Measurements from ENCODE around the gene PTPRG.
"Not testable (repeated sequence)": the region's sequence is repeated elsewhere in the genome, so short reads cannot be mapped to it uniquely, and the experiment has no call there.

Gene PTPRG

DNA sequence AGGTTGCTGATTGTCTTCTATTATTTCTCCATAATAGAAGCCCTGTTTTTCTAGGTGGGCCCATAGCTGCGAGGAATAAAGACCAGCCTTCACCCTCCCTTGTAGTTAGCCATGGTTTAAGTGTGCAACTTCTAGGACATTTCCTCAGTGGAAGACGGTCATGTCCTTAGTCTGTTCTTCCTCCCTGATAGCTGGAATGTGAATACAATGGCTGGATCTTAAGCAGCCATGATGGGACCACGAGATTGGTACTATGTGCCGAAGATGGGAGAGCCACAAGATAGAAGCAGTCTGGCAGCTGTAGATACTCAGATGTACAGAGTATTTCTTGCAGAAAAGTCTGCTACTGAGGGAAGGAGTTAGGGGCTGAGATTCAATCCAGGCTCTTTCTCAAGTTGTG lies 152.9 kb downstream of the PTPRG start:
- H3K27me3 ChIP-seq (ENCODE audit: insufficient read depth, poor library complexity, severe bottlenecking): no peaks in the 10 kb centered on the region
- ATAC-seq (ENCODE audit: low read depth): no peak
- no peak overlapping the region for H3K4me3 ChIP-seq (ENCODE audit: severe bottlenecking)
- TF ChIP-seq, protein P1, sequence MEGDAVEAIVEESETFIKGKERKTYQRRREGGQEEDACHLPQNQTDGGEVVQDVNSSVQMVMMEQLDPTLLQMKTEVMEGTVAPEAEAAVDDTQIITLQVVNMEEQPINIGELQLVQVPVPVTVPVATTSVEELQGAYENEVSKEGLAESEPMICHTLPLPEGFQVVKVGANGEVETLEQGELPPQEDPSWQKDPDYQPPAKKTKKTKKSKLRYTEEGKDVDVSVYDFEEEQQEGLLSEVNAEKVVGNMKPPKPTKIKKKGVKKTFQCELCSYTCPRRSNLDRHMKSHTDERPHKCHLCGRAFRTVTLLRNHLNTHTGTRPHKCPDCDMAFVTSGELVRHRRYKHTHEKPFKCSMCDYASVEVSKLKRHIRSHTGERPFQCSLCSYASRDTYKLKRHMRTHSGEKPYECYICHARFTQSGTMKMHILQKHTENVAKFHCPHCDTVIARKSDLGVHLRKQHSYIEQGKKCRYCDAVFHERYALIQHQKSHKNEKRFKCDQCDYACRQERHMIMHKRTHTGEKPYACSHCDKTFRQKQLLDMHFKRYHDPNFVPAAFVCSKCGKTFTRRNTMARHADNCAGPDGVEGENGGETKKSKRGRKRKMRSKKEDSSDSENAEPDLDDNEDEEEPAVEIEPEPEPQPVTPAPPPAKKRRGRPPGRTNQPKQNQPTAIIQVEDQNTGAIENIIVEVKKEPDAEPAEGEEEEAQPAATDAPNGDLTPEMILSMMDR (IDR thresholded peaks at IDR 0.05; ENCODE audit: poor library complexity, severe bottlenecking): no peak
- H3K36me3 ChIP-seq (ENCODE audit: low read depth): no peaks in the 10 kb centered on the region
- DNase-seq (ENCODE audit: low spot score): no peak
- peaks cover 5% of the 10 kb centered on the region for H3K4me1 ChIP-seq (ENCODE audit: insufficient read depth, poor library complexity, severe bottlenecking)
- no peaks in the 10 kb centered on the region for H3K9me3 ChIP-seq (ENCODE audit: severe bottlenecking)
- H3K27ac ChIP-seq (ENCODE audit: poor library complexity, severe bottlenecking): no peak overlapping the region

DNA sequence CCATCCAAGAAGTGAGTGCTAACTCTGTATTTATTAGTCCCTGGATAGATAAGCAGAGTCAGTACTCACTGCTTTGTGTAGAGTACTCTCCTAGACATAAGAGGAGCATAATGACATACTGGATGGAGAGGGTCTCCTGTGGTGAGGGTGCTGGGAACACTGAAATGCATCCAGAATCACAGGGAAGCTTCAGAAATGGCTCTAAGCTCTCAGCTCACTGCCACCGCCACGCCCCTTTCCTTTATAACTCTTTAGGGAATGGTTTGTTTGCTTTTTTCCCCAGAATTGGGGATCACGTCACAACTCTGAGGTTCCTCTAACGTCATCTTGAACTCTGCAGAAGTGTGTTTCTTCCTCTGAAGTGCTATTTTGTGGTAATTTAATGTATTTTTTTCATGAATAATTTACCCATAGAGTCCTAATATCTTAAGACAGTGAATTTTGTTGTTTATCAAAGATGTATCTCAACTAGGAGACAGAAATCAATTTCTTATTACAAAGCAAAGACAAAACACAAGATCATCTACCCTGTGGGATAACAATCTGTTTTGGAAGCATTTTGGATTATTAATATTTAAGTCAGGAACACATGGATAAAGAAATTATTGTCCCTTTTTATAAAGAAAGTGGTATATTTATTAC lies 154.6 kb downstream of the PTPRG start:
- H3K36me3 ChIP-seq (ENCODE audit: low read depth): no peaks in the 10 kb centered on the region
- H3K27me3 ChIP-seq (ENCODE audit: insufficient read depth, poor library complexity, severe bottlenecking): no peaks in the 10 kb centered on the region
- ATAC-seq (ENCODE audit: low read depth) (no peak), DNase-seq (ENCODE audit: low spot score) (no peak)
- H3K27ac ChIP-seq (ENCODE audit: poor library complexity, severe bottlenecking): no peak overlapping the region
- TF ChIP-seq, protein P1 (IDR thresholded peaks at IDR 0.05; ENCODE audit: poor library complexity, severe bottlenecking): no peak
- no peaks in the 10 kb centered on the region for H3K9me3 ChIP-seq (ENCODE audit: severe bottlenecking)
- H3K4me1 ChIP-seq (ENCODE audit: insufficient read depth, poor library complexity, severe bottlenecking): peaks cover 5% of the 10 kb centered on the region
- no peak overlapping the region for H3K4me3 ChIP-seq (ENCODE audit: severe bottlenecking)

DNA sequence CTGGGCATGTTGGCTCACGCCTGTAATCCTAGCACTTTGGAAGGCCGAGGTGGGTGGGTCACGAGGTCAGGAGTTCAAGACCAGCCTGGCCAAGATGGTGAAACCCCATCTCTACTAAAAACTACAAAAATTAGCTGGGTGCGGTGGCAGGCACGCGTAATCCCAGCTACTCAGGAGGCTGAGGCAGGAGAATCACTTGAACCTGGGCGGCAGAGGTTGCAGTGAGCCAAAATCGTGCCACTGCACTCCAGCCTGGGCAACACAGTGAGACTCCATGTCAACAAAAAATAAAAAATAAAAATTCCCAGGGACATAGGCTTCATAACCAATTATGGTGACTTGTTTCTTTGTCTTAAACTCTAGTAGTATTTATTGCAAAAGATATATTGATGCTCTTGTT lies 155.3 kb downstream of the PTPRG start:
- H3K36me3 ChIP-seq (ENCODE audit: low read depth); H3K4me3 ChIP-seq (ENCODE audit: severe bottlenecking); ATAC-seq (ENCODE audit: low read depth); H3K27ac ChIP-seq (ENCODE audit: poor library complexity, severe bottlenecking); DNase-seq (ENCODE audit: low spot score); H3K4me1 ChIP-seq (ENCODE audit: insufficient read depth, poor library complexity, severe bottlenecking); H3K9me3 ChIP-seq (ENCODE audit: severe bottlenecking); H3K27me3 ChIP-seq (ENCODE audit: insufficient read depth, poor library complexity, severe bottlenecking): not testable (repeated sequence)

DNA sequence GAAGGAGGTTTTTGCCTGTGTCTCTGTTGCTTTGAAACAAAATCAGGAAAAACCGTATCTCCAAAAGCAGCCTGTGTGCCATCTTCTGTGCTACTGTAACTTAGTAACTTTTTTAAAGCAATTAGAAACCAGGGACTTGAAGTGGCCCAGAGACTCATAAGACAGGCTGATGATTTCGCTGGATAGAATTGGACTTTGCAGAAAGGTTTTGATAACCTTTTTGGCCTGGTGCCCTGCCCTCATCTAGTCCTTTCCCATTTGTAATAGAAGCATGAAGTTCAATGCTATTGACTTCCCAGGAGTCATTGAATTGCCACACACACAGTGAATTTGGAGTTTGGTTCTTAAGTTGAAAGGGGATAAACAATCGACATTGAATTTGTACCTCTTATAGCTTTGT lies 157.2 kb downstream of the PTPRG start:
- no peaks in the 10 kb centered on the region for H3K27me3 ChIP-seq (ENCODE audit: insufficient read depth, poor library complexity, severe bottlenecking)
- no peak overlapping the region for H3K27ac ChIP-seq (ENCODE audit: poor library complexity, severe bottlenecking)
- TF ChIP-seq, protein P1 (IDR thresholded peaks at IDR 0.05; ENCODE audit: poor library complexity, severe bottlenecking): no peak
- H3K4me3 ChIP-seq (ENCODE audit: severe bottlenecking): no peak overlapping the region
- no peak for ATAC-seq (ENCODE audit: low read depth)
- no peaks in the 10 kb centered on the region for H3K9me3 ChIP-seq (ENCODE audit: severe bottlenecking)
- no peak for DNase-seq (ENCODE audit: low spot score)
- H3K4me1 ChIP-seq (ENCODE audit: insufficient read depth, poor library complexity, severe bottlenecking): peaks cover 5% of the 10 kb centered on the region
- H3K36me3 ChIP-seq (ENCODE audit: low read depth): no peaks in the 10 kb centered on the region

DNA sequence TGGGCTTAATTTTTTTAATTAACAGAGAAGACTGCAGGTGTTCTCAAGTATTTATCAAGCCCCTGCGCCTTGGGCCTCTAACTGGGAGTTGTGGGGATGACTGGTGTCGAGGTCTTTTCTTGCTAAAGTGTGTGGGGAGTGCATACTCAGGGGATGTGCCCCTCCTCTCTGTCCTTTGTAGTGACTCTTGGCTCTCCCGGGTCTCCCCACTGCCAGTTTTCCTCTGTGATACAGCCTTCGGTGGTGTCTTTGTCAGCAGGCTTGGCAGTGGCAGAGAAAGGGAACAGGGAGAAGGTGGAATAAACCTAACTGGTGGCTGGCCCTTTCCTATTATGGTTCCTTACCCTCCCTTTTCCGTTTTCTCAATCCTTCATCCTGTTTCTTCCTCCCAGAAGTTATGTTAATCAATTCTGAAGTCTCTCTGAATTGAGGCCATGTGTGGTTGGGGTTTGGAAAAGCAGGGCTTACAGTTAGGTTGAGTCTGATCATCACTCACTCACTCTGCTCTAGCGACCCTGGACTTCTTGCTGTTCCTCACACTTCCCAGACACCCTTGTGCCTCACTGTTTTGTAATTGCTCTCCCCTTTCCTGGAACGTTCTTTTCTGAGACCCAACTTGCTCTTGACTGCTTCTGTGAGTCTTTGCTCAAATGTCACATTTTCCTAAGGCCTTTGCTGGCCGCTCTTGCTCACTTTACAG lies 158.1 kb downstream of the PTPRG start:
- no peak for ATAC-seq (ENCODE audit: low read depth)
- TF ChIP-seq, protein P1 (IDR thresholded peaks at IDR 0.05; ENCODE audit: poor library complexity, severe bottlenecking): no peak
- DNase-seq (ENCODE audit: low spot score): no peak

More for the DNA sequence above, 158.1 kb downstream of the PTPRG start:
- no peaks in the 10 kb centered on the region for H3K36me3 ChIP-seq (ENCODE audit: low read depth)
- no peaks in the 10 kb centered on the region for H3K27me3 ChIP-seq (ENCODE audit: insufficient read depth, poor library complexity, severe bottlenecking)
- peaks cover 5% of the 10 kb centered on the region for H3K4me1 ChIP-seq (ENCODE audit: insufficient read depth, poor library complexity, severe bottlenecking)
- no peaks in the 10 kb centered on the region for H3K9me3 ChIP-seq (ENCODE audit: severe bottlenecking)
- H3K4me3 ChIP-seq (ENCODE audit: severe bottlenecking): no peak overlapping the region
- no peak overlapping the region for H3K27ac ChIP-seq (ENCODE audit: poor library complexity, severe bottlenecking)

Data from RWPE2 (cell line).